SK-N-SH (cell line): Measurements from ENCODE around the gene NME3.

ENCODE experiments used
- CHD2 ChIP-seq: fragments of 150-350 bp; IDR thresholded peaks from 2 replicates; pipeline ENCODE4 v1.6.1; 2018; ENCODE audit warnings: low read length; ENCODE audit not compliant: partially characterized antibody
- CTCF ChIP-seq: fragments of 200-600 bp; sonication (generic); IDR thresholded peaks from 2 replicates; pipeline ENCODE4 v1.6.1; 2017; ENCODE audit warnings: antibody characterized with exemption, mild to moderate bottlenecking, moderate library complexity
- TEAD4 ChIP-seq: IDR thresholded peaks from 2 replicates; pipeline ENCODE4 v1.4.0; 2012; ENCODE audit warnings: mild to moderate bottlenecking, borderline replicate concordance; ENCODE audit not compliant: insufficient read depth

GRCh38 chr16:1781254-1781653, 9.9 kb upstream of the NME3 start:
- TF ChIP-seq CHD2 (no peak), CTCF (no peak), TEAD4 (no peak)
